Stimulated activated CD4-positive, alpha-beta T cell treated with anti-CD3 and anti-CD28 coated beads, TNF-alpha, amount 100 ng/mL, for 24 hours (primary cell): Measurements from ENCODE around the gene ATXN7.
A peak's percentile ranks its signal among the peaks of the same experiment; 100 is the strongest.

Source experiments
- DNase-seq, 3 experiments: peaks; one replicate each; pipeline ENCODE4 v3.0.0-alpha.2; 2020; ENCODE audit warnings: low read depth in 3 of 3

Gene ATXN7

GRCh38 chr3:63981980-63982379, 118.3 kb downstream of the ATXN7 start:
- no peak for DNase-seq

DNA sequence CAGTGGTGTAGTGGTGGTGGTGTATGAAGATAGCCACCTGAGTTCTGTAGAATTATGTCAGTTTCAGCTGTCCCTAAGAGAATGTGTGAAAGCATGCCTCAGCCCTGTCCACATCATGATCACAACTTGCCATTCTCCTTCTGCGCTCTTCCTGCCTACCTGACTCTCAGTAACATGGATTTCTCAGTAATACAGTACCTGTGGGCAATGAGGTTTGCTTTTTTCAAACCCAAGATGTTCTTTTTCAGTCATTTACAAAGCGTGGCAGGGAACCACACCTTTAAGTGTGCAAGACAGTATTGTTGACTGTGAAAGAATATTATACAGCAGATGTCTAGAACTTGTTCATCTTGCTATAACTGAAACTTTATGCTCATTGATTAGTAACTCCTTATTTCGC, 120.7 kb downstream of the ATXN7 start:
- DNase-seq, result no peak

- no peak for DNase-seq
Measured at GRCh38 chr3:63986146-63986545, 122.5 kb downstream of the ATXN7 start.

- DNase-seq, result no peak
Measured at GRCh38 chr3:63986831-63987230, 123.2 kb downstream of the ATXN7 start.

DNA sequence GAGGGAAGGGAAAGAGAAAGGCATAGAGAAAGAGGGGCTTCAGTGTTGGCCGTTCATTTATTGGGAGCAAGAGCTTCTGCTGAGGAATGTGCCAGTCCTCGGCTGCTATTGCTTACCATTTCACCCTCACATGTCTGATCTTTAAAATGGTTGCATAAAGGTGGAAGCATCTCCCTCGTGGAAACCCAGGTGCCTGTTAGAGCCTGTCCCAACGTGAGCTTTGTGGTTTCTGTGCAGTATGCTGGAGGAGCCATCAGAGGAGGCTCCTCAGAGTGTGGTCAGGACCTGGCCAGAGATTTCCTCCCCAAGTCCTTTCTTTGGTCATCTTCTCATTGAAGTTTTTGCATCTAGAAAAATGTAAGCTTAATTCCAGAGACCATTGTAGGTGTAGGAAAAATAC, 125.3 kb downstream of the ATXN7 start:
- DNase-seq, result no peak

- DNase-seq, result no peak
Measured at GRCh38 chr3:63990204-63990603, 126.5 kb downstream of the ATXN7 start.

DNA sequence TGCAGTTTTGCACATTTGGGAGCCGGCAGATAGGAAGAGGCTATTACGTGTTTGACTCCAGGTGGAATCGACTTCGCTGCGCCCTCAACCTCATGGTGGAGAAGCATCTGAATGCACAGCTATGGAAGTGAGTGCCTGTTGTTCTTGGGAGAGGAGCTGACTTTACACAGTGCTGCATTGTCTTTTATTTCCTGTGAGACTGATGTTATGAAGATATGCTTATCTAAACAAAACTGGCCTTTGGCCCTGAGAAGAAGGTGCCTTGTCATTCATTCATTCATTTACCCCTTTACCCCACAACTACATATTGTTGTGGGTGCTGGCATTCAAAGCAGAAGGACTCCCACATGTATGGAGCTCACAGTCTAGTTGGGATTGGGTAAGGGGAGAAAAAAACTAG, 127.1 kb downstream of the ATXN7 start:
- no peak for DNase-seq

GRCh38 chr3:63991666-63992065, 128.0 kb downstream of the ATXN7 start:
- no peak for DNase-seq

DNA sequence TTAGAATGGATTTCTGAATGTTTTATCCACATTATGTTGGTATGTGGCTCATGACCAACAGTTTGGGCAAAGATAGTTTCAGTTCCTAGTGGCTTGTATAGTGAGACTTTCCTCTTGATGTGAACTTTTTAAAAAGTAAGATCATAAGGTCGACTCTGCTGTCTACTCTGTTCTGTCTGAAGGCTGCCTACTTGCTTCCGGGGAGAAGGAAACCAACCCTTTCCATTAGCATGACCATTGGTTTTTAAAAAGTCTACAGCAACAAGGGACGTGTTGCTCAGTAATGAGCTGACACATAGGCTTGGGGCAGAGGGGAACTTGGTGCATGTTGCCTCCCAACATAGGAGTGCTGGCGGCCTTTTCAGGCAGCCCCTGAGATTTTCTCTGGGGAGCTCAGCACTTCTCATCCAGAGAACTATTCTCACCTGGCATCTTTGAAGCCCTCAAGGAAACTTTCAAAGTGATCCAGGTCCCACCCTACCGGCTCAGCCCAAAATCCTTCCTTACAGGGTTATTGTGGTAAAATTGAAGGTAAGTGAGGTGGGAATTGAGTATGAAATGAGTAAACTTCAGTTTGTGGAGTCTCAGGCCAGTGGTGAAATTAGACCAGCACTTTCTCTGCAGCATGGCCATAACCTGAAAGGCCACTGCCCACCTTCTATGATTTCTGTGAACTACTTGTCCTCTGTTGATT, 129.0 kb downstream of the ATXN7 start:
- DNase-seq, result no peak

GRCh38 chr3:63993653-63994079, 130.0 kb downstream of the ATXN7 start:
- peak; percentile 8 to 31 (median 27) for DNase-seq

DNA sequence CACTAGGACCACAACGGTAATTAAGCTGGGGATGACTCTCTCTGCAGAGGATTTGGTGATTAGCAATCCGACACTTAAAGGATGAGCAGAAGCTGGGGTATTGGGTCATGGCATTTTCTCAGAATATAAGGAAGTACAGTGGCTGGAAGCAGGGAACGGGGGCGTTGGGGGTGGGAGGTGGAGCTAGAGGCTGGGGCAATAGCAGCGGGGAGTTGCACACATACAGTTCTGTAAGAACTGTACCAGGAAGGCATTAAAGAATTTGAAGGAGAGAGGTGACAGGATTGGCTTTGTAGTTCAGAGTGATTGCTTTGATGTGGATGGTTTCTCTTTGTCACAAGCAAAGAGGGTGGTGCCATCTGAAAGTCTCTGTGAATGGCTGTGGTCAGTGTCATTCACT, 131.4 kb downstream of the ATXN7 start:
- no peak for DNase-seq

- DNase-seq, result no peak
Measured at GRCh38 chr3:63998852-63999754, 135.4 kb downstream of the ATXN7 start.

DNA sequence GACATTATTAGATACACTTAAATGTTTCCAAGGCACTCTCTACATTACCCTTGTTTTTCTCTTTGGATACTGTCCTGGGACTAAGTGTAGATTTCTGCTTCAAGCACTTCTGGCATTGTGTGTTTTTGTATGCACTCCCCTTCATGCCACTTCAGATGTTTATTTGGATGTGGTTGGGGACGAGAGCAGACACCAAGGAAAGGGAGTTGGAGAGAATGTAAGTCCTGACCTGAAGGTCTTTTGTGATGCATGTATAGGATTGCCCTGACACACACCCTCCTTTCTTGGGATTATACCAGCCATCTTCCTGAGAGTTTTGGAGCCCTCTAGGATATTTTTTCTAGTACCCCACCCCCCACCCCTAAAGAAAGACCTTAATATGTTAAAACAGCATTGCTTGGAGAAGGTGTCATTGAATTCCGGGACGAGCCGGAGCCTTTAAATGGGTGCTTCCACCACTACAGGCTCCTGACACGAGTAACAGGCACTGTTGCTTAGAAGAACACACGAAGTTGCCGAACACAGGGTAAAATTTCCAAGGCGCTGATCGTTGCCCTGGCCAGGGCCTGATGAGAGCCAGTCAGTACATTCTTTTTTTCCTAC, 136.9 kb downstream of the ATXN7 start:
- no peak for DNase-seq

DNA sequence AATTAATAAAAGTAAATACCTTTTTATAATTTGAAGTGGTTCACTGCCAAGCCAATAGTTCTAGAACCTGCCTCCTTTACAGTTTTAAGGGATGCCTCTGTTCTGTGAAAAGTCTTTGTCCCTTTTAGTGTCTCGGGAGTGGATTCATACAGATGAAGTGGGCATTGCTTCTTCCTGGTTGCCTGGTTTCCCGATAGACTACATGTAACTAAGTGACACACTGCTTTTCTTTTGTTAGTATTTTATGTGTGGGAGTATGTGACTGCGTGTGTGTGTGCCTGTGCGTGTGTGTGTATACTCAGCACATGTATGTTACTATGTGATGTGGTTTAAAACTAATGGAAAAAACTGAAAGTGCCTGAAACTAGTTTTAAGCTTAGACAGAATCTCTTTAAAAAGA, 138.6 kb downstream of the ATXN7 start:
- DNase-seq, result no peak

DNA sequence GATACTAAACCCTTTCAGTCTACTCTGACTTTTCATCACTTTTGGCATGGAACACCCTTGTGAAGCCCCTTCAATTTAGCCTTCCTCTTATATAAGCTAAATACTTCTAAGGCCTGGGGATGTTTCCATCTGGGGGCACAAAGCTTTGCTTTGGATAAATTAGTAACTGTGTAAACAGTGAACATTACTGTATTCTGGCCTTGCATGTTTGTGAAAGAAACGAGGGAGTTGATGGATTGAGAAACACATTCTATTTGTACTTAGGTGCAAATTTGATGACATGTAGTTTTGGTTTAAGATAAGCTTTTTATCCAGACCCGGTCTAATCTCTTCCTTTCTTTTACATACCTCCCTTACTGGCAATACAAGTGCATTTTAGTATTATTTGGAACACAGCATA, 139.9 kb downstream of the ATXN7 start:
- no peak for DNase-seq

GRCh38 chr3:64008017-64008416, 144.3 kb downstream of the ATXN7 start:
- DNase-seq, result no peak

DNA sequence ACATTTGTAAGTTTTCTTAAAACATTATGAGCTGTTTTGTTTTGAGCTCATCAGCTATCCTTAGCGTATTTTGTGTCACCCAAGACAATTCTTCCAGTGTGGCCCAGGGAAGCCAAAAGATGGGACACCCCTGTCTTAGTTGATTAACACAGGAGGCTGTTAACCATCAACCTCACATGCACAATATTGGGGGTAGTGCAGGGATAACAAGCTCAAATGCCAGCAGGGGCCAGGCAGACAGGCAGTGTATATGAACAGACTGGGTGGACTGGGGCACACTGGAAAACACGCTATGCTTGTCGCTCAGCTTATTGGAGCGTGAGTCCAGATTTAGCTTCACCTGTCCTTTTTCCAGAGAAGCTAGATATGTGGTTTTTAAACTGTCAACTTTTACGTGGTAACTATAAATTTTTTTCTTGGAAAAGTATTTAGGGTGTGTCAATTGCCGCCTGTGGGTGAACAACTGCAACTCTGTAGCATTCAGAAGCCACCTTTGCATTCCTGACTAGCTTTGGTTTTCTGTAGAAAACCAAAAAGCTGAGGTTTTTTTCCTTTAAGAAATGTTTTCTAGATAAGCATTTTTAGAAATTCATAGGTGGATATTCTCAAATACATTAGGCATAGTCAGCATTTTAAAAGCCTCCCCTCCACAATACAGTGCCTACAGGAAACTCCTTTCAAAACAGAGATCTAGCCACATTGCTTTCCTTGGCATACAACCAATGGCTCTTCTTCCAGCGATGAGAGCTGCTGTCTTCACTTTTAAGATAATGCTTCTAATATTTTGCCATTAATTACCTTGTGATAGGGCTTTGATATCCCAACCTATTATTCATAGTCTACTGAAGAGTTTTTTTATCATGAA, 145.1 kb downstream of the ATXN7 start:
- no peak for DNase-seq

DNA sequence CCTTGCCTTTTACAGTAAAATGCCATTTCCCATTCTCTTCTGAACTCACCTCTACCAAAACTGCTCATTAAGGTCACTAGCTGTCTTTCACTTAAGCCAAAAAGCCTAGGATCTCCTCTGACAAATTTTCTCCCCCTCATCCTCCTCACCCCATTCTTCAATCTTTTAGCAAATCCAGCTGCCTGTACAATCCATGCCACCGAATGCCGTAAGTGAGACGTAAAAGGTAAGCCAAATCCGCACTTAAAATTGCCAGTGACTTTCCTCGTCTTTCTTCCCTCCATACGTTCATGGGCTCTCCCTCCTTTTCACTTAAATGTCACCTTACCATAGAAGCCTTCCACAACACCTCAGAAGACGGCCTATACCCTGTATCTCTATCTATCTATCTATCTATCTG, 145.9 kb downstream of the ATXN7 start:
- no peak for DNase-seq

- DNase-seq, result no peak
Measured at GRCh38 chr3:64010199-64010598, 146.5 kb downstream of the ATXN7 start.

- DNase-seq, result no peak
Measured at GRCh38 chr3:64011685-64012084, 148.0 kb downstream of the ATXN7 start.

- DNase-seq, result no peak
Measured at GRCh38 chr3:64016941-64017620, 153.4 kb downstream of the ATXN7 start.
